Stimulated activated CD8-positive, alpha-beta memory T cell treated with anti-CD3 and anti-CD28 coated beads, Interleukin-12 subunit alpha, Interleukin-12 subunit beta, amount 100 ng/mL, for 24 hours (primary cell): ENCODE results near the gene MYADML2.
A peak's percentile ranks its signal among the peaks of the same experiment; 100 is the strongest.

Source experiments
- DNase-seq: peaks from one replicate; pipeline ENCODE4 v3.0.0-alpha.2; 2020; ENCODE audit errors: extremely low read depth

MYADML2 gene

GRCh38 chr17:81978524-81979298 is 31.7 kb upstream of the MYADML2 start:
- no peak for DNase-seq

- peak; percentile 77 for DNase-seq
These were observed 30.3 kb upstream of the MYADML2 start, which contains the start of gene ASPSCR1 for GRCh38 chr17:81977211-81977808. ASPSCR1 (plus strand) TSS chr17:81977629; CDS start chr17:81977647, 18 bp downstream.

GRCh38 chr17:81976332-81977210 is 29.5 kb upstream of the MYADML2 start:
- DNase-seq = no peak

- no peak for DNase-seq
These were observed 26.4 kb upstream of the MYADML2 start for GRCh38 chr17:81973432-81973831.

GRCh38 chr17:81968850-81969812 is 22.1 kb upstream of the MYADML2 start:
- no peak for DNase-seq

- no peak for DNase-seq
These were observed 21.3 kb upstream of the MYADML2 start for GRCh38 chr17:81968396-81968745.

GRCh38 chr17:81967533-81968395 is 20.7 kb upstream of the MYADML2 start:
- DNase-seq = peak; percentile 55

- no peak for DNase-seq
These were observed 20.2 kb upstream of the MYADML2 start for GRCh38 chr17:81967244-81967532.

- DNase-seq = no peak
These were observed 19.6 kb upstream of the MYADML2 start for GRCh38 chr17:81966343-81967243.

- no peak for DNase-seq
These were observed 17.2 kb upstream of the MYADML2 start for GRCh38 chr17:81964081-81964849.

- DNase-seq = no peak
These were observed 15.7 kb upstream of the MYADML2 start for GRCh38 chr17:81962499-81963441.

- no peak for DNase-seq
These were observed 14.8 kb upstream of the MYADML2 start for GRCh38 chr17:81961521-81962498.

GRCh38 chr17:81961087-81961511 is 14.1 kb upstream of the MYADML2 start, which contains the start of gene NOTUM:
NOTUM (minus strand) TSS chr17:81961187; CDS start chr17:81960909, 278 bp downstream.
- DNase-seq = no peak

GRCh38 chr17:81960130-81960958 is 13.3 kb upstream of the MYADML2 start:
- DNase-seq = no peak
